PC-3 (cell line): ENCODE measurements around the gene NUP153.

Experiments
- CTCF ChIP-seq: fragments of 300-600 bp; sonication (generic); conservative IDR thresholded peaks from 2 replicates; pipeline ENCODE4 v1.5.1; 2017; ENCODE audit warnings: antibody characterized with exemption, low read depth, mild to moderate bottlenecking, low read length
- EZH2 ChIP-seq: fragments of 300-600 bp; sonication (generic); IDR thresholded peaks from one replicate; pipeline ENCODE4 v1.6.1; 2017; ENCODE audit warnings: antibody characterized with exemption, mild to moderate bottlenecking, low read length; ENCODE audit not compliant: unreplicated experiment
- EZH2phosphoT487 ChIP-seq: fragments of 300-600 bp; sonication (generic); IDR thresholded peaks from 2 replicates; pipeline ENCODE4 v1.6.1; 2018; ENCODE audit warnings: mild to moderate bottlenecking, antibody characterized with exemption, low read length, borderline replicate concordance

- TF ChIP-seq CTCF (no peak), EZH2 (no peak), EZH2phosphoT487 (no peak)
Measured at GRCh38 chr6:17628873-17629272, 77.9 kb downstream of the NUP153 start.
